Measurements from ENCODE around the gene CTU2. TPM values are rescaled to one million over a fixed set of nuclear protein-coding genes. Genes with fewer than 3 reads are reported as not detected.

CTU2 gene
- total RNA-seq, 1 experiment from 2014 or later = 39.4 TPM

- no peak for ATAC-seq
- Histone ChIP-seq H3K27me3 (ENCODE audit: low read length) (no peaks in the 10 kb centered on the region), H3K79me2 (ENCODE audit: low read length) (no peaks in the 10 kb centered on the region), H3F3A (ENCODE audit: low read length, unreplicated experiment) (no peaks in the 10 kb centered on the region), H3K9me3 (ENCODE audit: low read length) (no peaks in the 10 kb centered on the region), H3K36me3 (ENCODE audit: low read depth, low read length) (peaks cover 7% of the 10 kb centered on the region; the same call in 1 of the 2 replicates), H3K4me1 (ENCODE audit: insufficient read depth, low read length) (no peaks in the 10 kb centered on the region), H4K20me1 (ENCODE audit: low read length) (no peaks in the 10 kb centered on the region), H3K9ac (ENCODE audit: low read length) (no peak overlapping the region), H3K4me2 (ENCODE audit: low read length) (no peak overlapping the region), H3K9me2 (replicated peaks; ENCODE audit: low read length) (no peaks in the 10 kb centered on the region), H2AFZ (ENCODE audit: low read length) (no peak overlapping the region), H3K27ac (ENCODE audit: low read length) (no peak overlapping the region), H3K4me3 (ENCODE audit: low read length) (no peak overlapping the region)
- POLR2A ChIA-PET (ENCODE audit: unreplicated experiment) = no interaction called here
- DNase-seq = no peak
- intact Hi-C loops (cut with micrococcal nuclease) = no loop called here
- BruUV-seq (replicated peaks) = no TSS peak
- CTCF ChIA-PET = no interaction called here
- TF ChIP-seq EZH2phosphoT487 (IDR thresholded peaks at IDR 0.05; ENCODE audit: borderline replicate concordance, low read length) (no peak), CTCF (conservative IDR thresholded peaks at IDR 0.05; ENCODE audit: low read depth, low read length) (no peak), EZH2 (IDR thresholded peaks at IDR 0.05; ENCODE audit: low read length, unreplicated experiment) (no peak)
These were observed 13.6 kb downstream of the CTU2 start for GRCh38 chr16:88719933-88720296.

- DNase-seq (no peak), ATAC-seq (no peak)
- POLR2A ChIA-PET (ENCODE audit: unreplicated experiment) = no interaction called here
- Histone ChIP-seq H3F3A (ENCODE audit: low read length, unreplicated experiment) (no peaks in the 10 kb centered on the region), H3K4me1 (ENCODE audit: insufficient read depth, low read length) (no peaks in the 10 kb centered on the region), H3K9me3 (ENCODE audit: low read length) (no peaks in the 10 kb centered on the region), H3K79me2 (ENCODE audit: low read length) (no peaks in the 10 kb centered on the region), H3K27ac (ENCODE audit: low read length) (no peak overlapping the region), H3K9me2 (replicated peaks; ENCODE audit: low read length) (no peaks in the 10 kb centered on the region), H3K4me2 (ENCODE audit: low read length) (no peak overlapping the region), H3K27me3 (ENCODE audit: low read length) (no peaks in the 10 kb centered on the region), H4K20me1 (ENCODE audit: low read length) (no peaks in the 10 kb centered on the region), H3K4me3 (ENCODE audit: low read length) (no peak overlapping the region), H2AFZ (ENCODE audit: low read length) (no peak overlapping the region), H3K36me3 (ENCODE audit: low read depth, low read length) (peaks cover 7% of the 10 kb centered on the region; the same call in 1 of the 2 replicates), H3K9ac (ENCODE audit: low read length) (no peak overlapping the region)
- no TSS peak for BruUV-seq (replicated peaks)
- intact Hi-C loops (cut with micrococcal nuclease) = no loop called here
- no peak for TF ChIP-seq CTCF (conservative IDR thresholded peaks at IDR 0.05; ENCODE audit: low read depth, low read length)
- no peak for TF ChIP-seq EZH2phosphoT487 (IDR thresholded peaks at IDR 0.05; ENCODE audit: borderline replicate concordance, low read length)
- no peak for TF ChIP-seq EZH2 (IDR thresholded peaks at IDR 0.05; ENCODE audit: low read length, unreplicated experiment)
- CTCF ChIA-PET = no interaction called here
These were observed 14.2 kb downstream of the CTU2 start for GRCh38 chr16:88720396-88720970.

- ChIA-PET POLR2A (ENCODE audit: unreplicated experiment) (no interaction called here), CTCF (no interaction called here)
- H3K9me3 ChIP-seq (ENCODE audit: low read length) = no peaks in the 10 kb centered on the region
- no peaks in the 10 kb centered on the region for H4K20me1 ChIP-seq (ENCODE audit: low read length)
- no peak overlapping the region for H3K4me2 ChIP-seq (ENCODE audit: low read length)
- H3K36me3 ChIP-seq (ENCODE audit: low read depth, low read length) = peaks cover 7% of the 10 kb centered on the region; the same call in 1 of the 2 replicates
- no peak for ATAC-seq
- intact Hi-C loops (cut with micrococcal nuclease) = no loop called here
- H3K9me2 ChIP-seq (replicated peaks; ENCODE audit: low read length) = no peaks in the 10 kb centered on the region
- H3K4me1 ChIP-seq (ENCODE audit: insufficient read depth, low read length) = no peaks in the 10 kb centered on the region
- H3K9ac ChIP-seq (ENCODE audit: low read length) = no peak overlapping the region
- no peaks in the 10 kb centered on the region for H3K27me3 ChIP-seq (ENCODE audit: low read length)
- no peak overlapping the region for H3K4me3 ChIP-seq (ENCODE audit: low read length)
- no peak overlapping the region for H2AFZ ChIP-seq (ENCODE audit: low read length)
- TF ChIP-seq EZH2 (IDR thresholded peaks at IDR 0.05; ENCODE audit: low read length, unreplicated experiment) (no peak), CTCF (conservative IDR thresholded peaks at IDR 0.05; ENCODE audit: low read depth, low read length) (no peak)
- H3K79me2 ChIP-seq (ENCODE audit: low read length) = no peaks in the 10 kb centered on the region
- no peak overlapping the region for H3K27ac ChIP-seq (ENCODE audit: low read length)
- H3F3A ChIP-seq (ENCODE audit: low read length, unreplicated experiment) = no peaks in the 10 kb centered on the region
- BruUV-seq (replicated peaks) = no TSS peak
- no peak for DNase-seq
These were observed 14.9 kb downstream of the CTU2 start for GRCh38 chr16:88721236-88721635.
